K562 (cell line): ENCODE measurements around the gene CYS1. TPM values are rescaled to one million over a fixed set of nuclear protein-coding genes. Genes with fewer than 3 reads are reported as not detected.

Experiments
- ADNP ChIP-seq: fragments of 200-800 bp; sonication (Bioruptor generic); IDR thresholded peaks from 2 replicates; pipeline ENCODE4 v1.6.1; 2016; ENCODE audit warnings: missing genetic modification characterization, missing compliant biosample characterization
- ELF4 ChIP-seq: fragments of 450-650 bp; formaldehyde crosslinking; IDR thresholded peaks from 2 replicates; pipeline ENCODE4 v1.4.0; 2022; ENCODE audit warnings: missing genetic modification characterization
- ETV1 ChIP-seq: fragments of 450-650 bp; conservative IDR thresholded peaks from 2 replicates; pipeline ENCODE4 v1.6.1; 2016; ENCODE audit warnings: missing genetic modification characterization, control low read depth, low read depth, missing compliant biosample characterization
- EWSR1 ChIP-seq: fragments of 450-650 bp; IDR thresholded peaks from 2 replicates; pipeline ENCODE4 v1.6.1; 2018; ENCODE audit warnings: borderline replicate concordance, mild to moderate bottlenecking, low read depth, moderate library complexity; ENCODE audit not compliant: partially characterized antibody
- EZH2 ChIP-seq: IDR thresholded peaks from 2 replicates; pipeline ENCODE4 v1.6.1; 2012; ENCODE audit warnings: low read depth, mild to moderate bottlenecking, inconsistent platforms, low read length, borderline replicate concordance
- FOXJ2 ChIP-seq: fragments of 200-800 bp; sonication (Bioruptor generic); IDR thresholded peaks from 2 replicates; pipeline ENCODE4 v1.6.1; 2016; ENCODE audit warnings: missing genetic modification characterization, missing compliant biosample characterization
- ILF3 ChIP-seq: fragments of 450-650 bp; IDR thresholded peaks from 2 replicates; pipeline ENCODE4 v1.6.1; 2018; ENCODE audit warnings: antibody characterized with exemption, mild to moderate bottlenecking, moderate library complexity, borderline replicate concordance
- IRF9 ChIP-seq: fragments of 450-650 bp; IDR thresholded peaks from 2 replicates; pipeline ENCODE4 v1.6.1; 2016; ENCODE audit warnings: missing biosample characterization, missing genetic modification characterization
- KLF16 ChIP-seq: IDR thresholded peaks from 2 replicates; pipeline ENCODE4 v1.6.1; 2016; ENCODE audit warnings: antibody characterized with exemption
- MAZ ChIP-seq, 2 experiments: fragments of 450-650 bp in 1 of 2; sonication (generic) in 1 of 2; formaldehyde crosslinking; IDR thresholded peaks in 1 of 2; conservative IDR thresholded peaks in 1 of 2; 2 replicates each; pipeline versions ENCODE4 v1.4.0 to v1.5.0; 2020; ENCODE audit warnings: mild to moderate bottlenecking in 1 of 2, missing genetic modification reagents in 1 of 2
- MED1 ChIP-seq: sonication (generic); formaldehyde crosslinking; IDR thresholded peaks from 2 replicates; pipeline ENCODE4 v1.8.1; 2023; ENCODE audit warnings: missing genetic modification reagents, borderline replicate concordance
- MEF2A ChIP-seq: IDR thresholded peaks from 2 replicates; pipeline ENCODE4 v1.6.1; 2011; ENCODE audit warnings: low read depth, mild to moderate bottlenecking, low read length, moderate library complexity; ENCODE audit not compliant: control insufficient read depth
- MTA3 ChIP-seq: fragments of 450-650 bp; formaldehyde crosslinking; IDR thresholded peaks from 2 replicates; pipeline ENCODE4 v1.6.1; 2017; ENCODE audit warnings: mild to moderate bottlenecking, borderline replicate concordance
- NR4A1 ChIP-seq, 2 experiments: fragments of 250-450 bp in 1 of 2; fragments of 450-650 bp in 1 of 2; sonication (Bioruptor Pico) in 1 of 2; IDR thresholded peaks; 2 replicates each; pipeline versions ENCODE4 v1.4.0 to v1.6.1; 2016 to 2020; ENCODE audit warnings: mild to moderate bottlenecking in 2 of 2, missing compliant biosample characterization in 1 of 2, missing genetic modification characterization in 1 of 2, moderate library complexity in 1 of 2
- PHB2 ChIP-seq: fragments of 450-650 bp; IDR thresholded peaks from 2 replicates; pipeline ENCODE4 v1.6.1; 2017; ENCODE audit warnings: low read depth
- POLR2AphosphoS5 ChIP-seq: IDR thresholded peaks from 2 replicates; pipeline ENCODE4 v1.6.1; 2011; ENCODE audit warnings: mild to moderate bottlenecking, low read depth, low read length, moderate library complexity; ENCODE audit not compliant: control insufficient read depth, insufficient read depth
- RAD21 ChIP-seq, 2 experiments: fragments of 250-450 bp in 1 of 2; fragments of 450-650 bp in 1 of 2; sonication (Bioruptor Pico) in 1 of 2; formaldehyde crosslinking in 1 of 2; IDR thresholded peaks in 1 of 2; conservative IDR thresholded peaks in 1 of 2; 2 replicates each; pipeline versions ENCODE4 v1.4.0 to v1.8.0; 2020 to 2022; ENCODE audit warnings: mild to moderate bottlenecking in 2 of 2, moderate library complexity in 1 of 2
- RNF2 ChIP-seq: sonication (generic); IDR thresholded peaks from 2 replicates; pipeline ENCODE4 v1.6.1; 2016
- SRSF3 ChIP-seq: fragments of 200-400 bp; formaldehyde crosslinking; IDR thresholded peaks from 2 replicates; pipeline ENCODE4 v1.6.1; 2016; ENCODE audit warnings: mild to moderate bottlenecking, low read length, moderate library complexity; ENCODE audit not compliant: insufficient read depth
- TAF7 ChIP-seq: fragments of 450-650 bp; IDR thresholded peaks from 2 replicates; pipeline ENCODE4 v1.6.1; 2016; ENCODE audit warnings: missing genetic modification characterization, missing compliant biosample characterization
- TRIM24 ChIP-seq, 2 experiments: fragments of 450-650 bp; IDR thresholded peaks; 2 replicates each; pipeline ENCODE4 v1.6.1; 2016
- ZBTB34 ChIP-seq: fragments of 250-450 bp; sonication (Bioruptor Pico); IDR thresholded peaks from 2 replicates; pipeline ENCODE4 v1.8.0; 2021; ENCODE audit warnings: mild to moderate bottlenecking, moderate library complexity
- ZNF146 ChIP-seq: IDR thresholded peaks from one replicate; pipeline ENCODE4 v1.6.1; 2018; ENCODE audit warnings: missing compliant biosample characterization; ENCODE audit not compliant: unreplicated experiment
- polyA plus RNA-seq, 8 experiments: library from polyadenylated mRNA; depleted of rRNA in 4 of 8; stranded (reverse) in 5 of 8; unstranded in 3 of 8; fragments of >200 nt; fragmentation: Nextera tagmentation in 2 of 8; fragmentation: Illumina TruSeq in 1 of 8; extraction: Ambion mirVana in 2 of 8; extraction: Trizol in 1 of 8; gene quantifications; 2 replicates each; pipeline versions ENCODE4 v1.2.1 to v1.2.3, GENCODE V29; 2011 to 2014; ENCODE audit warnings: inconsistent platforms in 1 of 8, missing spikeins in 1 of 8
- total RNA-seq, 7 experiments: library from RNA; depleted of rRNA in 6 of 7; stranded (reverse); fragments of >200 nt in 6 of 7; fragmentation: Illumina TruSeq in 2 of 7; extraction: Trizol in 2 of 7; gene quantifications; 2 replicates each; pipeline versions ENCODE4 v1.2.1 to v1.2.3, GENCODE V29; 2011 to 2021; ENCODE audit warnings: low replicate concordance in 1 of 7
- TF ChIP-seq, protein P1 (sequence below): fragments of 150-350 bp; conservative IDR thresholded peaks from 2 replicates; pipeline ENCODE4 v1.6.1; 2014; ENCODE audit warnings: low read length

The CYS1 gene
- total and polyA plus RNA-seq, 9 of the 15 experiments (the other 6 are each of a cell fraction or from before 2014, with no cell fraction given), result 0.11 to 0.13 TPM; not detected in 7

DNA sequence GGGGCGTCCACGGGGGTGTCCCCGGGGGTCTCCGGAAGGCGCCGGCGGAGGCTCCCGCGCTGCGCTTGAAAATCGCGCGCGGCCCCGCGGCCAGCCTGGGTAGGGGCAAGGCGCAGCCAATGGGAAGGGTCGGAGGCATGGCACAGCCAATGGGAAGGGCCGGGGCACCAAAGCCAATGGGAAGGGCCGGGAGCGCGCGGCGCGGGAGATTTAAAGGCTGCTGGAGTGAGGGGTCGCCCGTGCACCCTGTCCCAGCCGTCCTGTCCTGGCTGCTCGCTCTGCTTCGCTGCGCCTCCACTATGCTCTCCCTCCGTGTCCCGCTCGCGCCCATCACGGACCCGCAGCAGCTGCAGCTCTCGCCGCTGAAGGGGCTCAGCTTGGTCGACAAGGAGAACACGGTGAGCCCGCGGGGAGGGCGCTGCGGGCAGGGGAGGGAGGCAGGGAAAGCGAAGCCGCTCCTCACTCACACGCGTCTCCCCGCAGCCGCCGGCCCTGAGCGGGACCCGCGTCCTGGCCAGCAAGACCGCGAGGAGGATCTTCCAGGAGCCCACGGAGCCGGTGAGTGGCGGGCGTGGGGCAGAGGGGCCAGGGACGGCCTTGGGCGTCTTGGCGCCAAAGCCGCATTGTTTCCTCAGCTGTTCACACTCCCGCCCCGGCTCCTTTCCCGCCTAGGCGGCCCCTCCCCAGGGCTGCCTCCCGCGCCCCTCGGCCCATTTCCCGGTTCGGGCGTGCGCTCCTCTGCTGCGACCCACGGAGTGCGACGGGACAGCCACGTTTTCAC, 42.5 kb upstream of the CYS1 start, which contains the start of gene RRM2 (continued):
- TF ChIP-seq IRF9 (tag) (no peak), RNF2 (peak; percentile 75; the same call in 1 of the 2 replicates), ZBTB34 (CRISPR knock-in tag) (no peak), MED1 (CRISPR knock-in tag) (no peak), ZNF146 (no peak), ILF3 (no peak), TRIM24 (IDR thresholded peaks at IDR 0.05) (peak; percentile 16 to 36; a peak in 1 of 4 replicates), SRSF3 (peak; percentile 16), RAD21 (CRISPR knock-in tag; conservative IDR thresholded peaks at IDR 0.05 in 1 of 2, IDR thresholded peaks at IDR 0.05 in 1 of 2) (no peak), NR4A1 (CRISPR knock-in tag; IDR thresholded peaks at IDR 0.05) (no peak), NR4A1 (tag; IDR thresholded peaks at IDR 0.05) (no peak), MTA3 (peak; percentile 97), POLR2AphosphoS5 (peak; percentile 96), EZH2 (no peak), MEF2A (no peak), MAZ (CRISPR knock-in tag; conservative IDR thresholded peaks at IDR 0.05 in 1 of 2, IDR thresholded peaks at IDR 0.05 in 1 of 2) (peak; percentile 29 to 63; a peak in 1 of 4 replicates), ADNP (no peak), ELF4 (CRISPR knock-in tag) (no peak), ETV1 (tag) (no peak), FOXJ2 (tag) (no peak), KLF16 (no peak), TAF7 (tag) (peak; percentile 82), PHB2 (no peak), EWSR1 (no peak)
- TF ChIP-seq, protein P1, sequence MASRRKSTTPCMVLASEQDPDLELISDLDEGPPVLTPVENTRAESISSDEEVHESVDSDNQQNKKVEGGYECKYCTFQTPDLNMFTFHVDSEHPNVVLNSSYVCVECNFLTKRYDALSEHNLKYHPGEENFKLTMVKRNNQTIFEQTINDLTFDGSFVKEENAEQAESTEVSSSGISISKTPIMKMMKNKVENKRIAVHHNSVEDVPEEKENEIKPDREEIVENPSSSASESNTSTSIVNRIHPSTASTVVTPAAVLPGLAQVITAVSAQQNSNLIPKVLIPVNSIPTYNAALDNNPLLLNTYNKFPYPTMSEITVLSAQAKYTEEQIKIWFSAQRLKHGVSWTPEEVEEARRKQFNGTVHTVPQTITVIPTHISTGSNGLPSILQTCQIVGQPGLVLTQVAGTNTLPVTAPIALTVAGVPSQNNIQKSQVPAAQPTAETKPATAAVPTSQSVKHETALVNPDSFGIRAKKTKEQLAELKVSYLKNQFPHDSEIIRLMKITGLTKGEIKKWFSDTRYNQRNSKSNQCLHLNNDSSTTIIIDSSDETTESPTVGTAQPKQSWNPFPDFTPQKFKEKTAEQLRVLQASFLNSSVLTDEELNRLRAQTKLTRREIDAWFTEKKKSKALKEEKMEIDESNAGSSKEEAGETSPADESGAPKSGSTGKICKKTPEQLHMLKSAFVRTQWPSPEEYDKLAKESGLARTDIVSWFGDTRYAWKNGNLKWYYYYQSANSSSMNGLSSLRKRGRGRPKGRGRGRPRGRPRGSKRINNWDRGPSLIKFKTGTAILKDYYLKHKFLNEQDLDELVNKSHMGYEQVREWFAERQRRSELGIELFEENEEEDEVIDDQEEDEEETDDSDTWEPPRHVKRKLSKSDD, result no peak
